ENCODE results near the gene IGSF9B.
A peak's percentile ranks its signal among the peaks of the same experiment; 100 is the strongest.

Gene IGSF9B

DNA sequence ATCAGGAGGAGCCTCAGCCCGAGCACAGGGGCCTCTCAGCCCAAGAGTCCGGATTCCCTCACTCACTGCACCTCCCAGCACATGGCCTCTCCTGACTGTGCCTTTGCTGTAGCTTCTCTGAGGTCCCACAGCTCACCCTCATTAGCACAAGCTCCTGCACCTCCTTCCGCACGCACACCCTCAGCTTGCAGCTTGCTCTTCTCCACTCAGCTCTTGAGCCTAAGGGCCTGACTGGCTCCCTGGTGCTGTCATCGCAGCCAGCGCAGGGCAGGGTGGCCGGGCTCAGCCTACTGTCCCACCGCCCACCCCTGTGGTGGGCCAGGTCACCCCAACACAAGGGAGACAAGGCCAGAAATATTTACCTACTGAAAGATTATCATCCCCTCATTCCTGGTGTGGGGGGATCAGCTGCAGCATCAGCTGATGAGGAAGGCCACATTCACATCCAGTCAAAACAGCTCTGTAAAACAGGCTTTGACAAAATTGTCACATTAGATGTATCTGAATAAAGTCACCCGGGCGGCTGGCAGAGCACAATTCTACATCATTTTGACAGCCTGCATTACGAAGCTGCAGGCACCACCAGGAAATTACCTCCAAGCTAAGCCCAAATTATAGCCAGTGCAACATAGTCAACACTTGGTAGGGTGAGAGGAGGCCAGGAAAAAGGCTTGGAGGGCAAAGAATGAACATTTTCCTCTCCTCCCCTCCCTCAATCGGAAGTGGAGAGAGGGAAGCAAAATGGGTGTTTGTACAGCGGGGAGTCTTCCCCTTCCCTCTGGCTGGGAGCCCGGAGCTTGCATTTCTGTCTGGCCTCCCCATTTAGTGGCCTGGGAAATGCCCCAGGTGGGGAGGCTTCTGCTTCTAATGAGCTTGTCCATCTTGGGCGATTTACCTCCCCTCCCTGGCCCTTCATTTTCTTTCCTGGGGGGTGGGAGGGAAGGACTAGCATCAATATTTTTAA, 29.5 kb upstream of the IGSF9B start:
- DNase-seq (ENCODE audit: extremely low read depth in 1 of 2, low read depth in 1 of 2) = no peak

DNA sequence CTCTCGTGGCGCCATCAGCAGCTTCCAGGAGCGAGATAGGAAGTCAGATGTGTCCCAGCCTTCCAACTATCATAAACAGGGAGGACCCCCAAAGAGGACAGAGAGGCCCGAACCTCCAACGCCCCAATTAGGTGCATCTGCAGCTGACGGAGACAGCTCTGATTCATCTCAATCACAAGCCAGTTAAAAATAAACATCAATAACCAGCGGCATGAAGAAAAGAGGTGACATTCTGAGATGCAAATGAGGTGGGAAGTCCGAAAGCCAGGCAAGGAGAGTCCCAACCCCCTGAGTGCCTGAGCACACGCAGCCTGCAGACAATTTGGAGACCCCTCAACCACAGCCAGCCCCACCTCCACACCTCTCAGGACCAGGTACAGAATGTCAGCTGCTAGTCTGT, 28.1 kb upstream of the IGSF9B start:
- DNase-seq (ENCODE audit: extremely low read depth in 1 of 2, low read depth in 1 of 2) = no peak

DNA sequence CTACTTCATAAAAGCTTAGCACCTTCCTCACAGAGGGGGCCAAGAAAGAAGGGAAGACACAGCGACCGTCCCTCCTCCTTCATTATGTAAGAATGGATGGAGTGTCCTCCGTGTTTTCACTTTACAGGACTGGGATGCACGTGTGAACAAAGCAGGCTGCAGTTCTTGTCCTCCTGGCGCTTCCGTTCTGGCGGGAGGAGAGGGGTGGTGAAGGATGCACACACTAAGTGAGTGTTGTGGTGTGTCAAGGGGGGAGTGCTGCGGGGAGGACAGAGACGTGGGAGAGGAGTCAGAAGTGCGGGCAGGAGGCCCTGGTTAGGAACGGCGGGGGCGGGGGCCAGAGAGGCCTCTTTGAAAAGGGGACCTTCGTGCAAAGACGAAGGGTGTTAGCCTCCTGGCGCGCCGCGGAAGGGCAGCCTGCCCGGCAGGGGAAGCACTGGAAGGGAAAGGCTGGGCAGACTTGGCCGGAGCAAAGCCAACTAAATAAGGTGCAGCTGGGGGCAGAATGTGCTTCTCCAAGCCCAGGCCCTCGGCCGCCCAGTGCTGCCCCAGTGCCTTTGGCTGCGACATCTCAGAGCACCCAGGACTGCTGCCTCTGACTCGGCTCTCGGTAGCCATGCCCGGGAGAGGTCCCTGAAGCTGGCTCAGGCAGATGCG, 27.0 kb upstream of the IGSF9B start:
- no peak for DNase-seq (ENCODE audit: extremely low read depth in 1 of 2, low read depth in 1 of 2)

DNA sequence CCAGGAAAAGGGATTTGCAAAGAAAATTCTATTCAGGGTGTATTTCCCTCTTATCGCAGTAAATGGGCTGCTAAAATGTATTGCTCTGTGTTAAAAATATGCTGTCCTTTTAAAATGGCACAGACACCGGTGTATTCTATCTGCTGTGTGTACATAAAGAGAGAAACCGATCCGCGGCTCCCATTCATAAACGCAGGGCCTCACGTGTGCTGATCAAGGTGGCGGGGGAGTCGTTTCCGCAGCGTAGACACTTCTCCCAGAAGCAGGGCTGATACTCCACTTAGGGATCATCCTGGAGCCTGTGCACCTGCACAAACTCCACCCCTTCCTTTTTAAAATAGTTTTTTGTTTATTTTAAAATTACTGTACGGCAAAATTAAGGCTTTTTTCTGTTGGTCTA, 26.1 kb upstream of the IGSF9B start:
- no peak for DNase-seq (ENCODE audit: extremely low read depth in 1 of 2, low read depth in 1 of 2)

DNA sequence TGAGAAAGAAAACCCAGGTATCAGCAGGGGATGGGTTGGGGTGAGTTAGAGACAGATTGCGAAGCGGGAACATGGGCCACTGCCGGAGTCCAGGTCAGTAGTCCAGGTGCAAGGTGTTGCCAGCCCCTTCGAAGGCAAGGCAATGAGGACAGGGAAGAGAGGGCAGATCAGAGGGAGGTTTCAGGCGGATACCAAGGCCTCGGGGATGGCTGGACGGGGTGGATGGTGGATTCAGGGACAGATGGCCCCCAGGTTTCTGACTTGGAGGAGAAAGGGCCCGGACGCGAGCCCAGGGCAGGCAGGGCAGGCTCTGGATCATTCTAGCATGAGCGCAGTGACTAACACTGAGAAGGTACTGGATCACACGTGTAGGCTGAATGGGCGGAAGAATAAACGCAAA, 25.4 kb upstream of the IGSF9B start:
- DNase-seq (ENCODE audit: extremely low read depth in 1 of 2, low read depth in 1 of 2) = no peak

GRCh38 chr11:133981156-133981555, 24.4 kb upstream of the IGSF9B start:
- DNase-seq (ENCODE audit: extremely low read depth in 1 of 2, low read depth in 1 of 2) = no peak

DNA sequence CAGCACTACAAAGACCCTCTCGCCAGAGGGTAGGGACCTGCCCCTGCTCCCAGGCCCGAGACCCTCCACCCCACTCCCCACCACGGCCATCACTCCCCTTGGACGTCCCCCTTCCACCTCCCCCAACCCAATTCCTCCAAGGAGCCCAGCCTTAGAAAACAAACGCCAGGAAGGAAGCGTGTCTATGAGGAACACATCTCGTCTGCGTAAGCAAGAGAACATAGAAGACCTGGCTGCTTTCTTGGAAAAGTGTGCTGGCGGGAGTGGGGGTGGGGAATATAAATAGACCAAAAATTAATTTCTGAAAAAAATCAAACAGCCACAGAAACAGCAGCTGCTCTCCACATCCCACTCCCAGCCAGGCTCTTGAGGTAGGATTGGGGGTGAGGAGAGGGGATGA, 23.9 kb upstream of the IGSF9B start:
- DNase-seq (ENCODE audit: extremely low read depth in 1 of 2, low read depth in 1 of 2) = no peak

DNA sequence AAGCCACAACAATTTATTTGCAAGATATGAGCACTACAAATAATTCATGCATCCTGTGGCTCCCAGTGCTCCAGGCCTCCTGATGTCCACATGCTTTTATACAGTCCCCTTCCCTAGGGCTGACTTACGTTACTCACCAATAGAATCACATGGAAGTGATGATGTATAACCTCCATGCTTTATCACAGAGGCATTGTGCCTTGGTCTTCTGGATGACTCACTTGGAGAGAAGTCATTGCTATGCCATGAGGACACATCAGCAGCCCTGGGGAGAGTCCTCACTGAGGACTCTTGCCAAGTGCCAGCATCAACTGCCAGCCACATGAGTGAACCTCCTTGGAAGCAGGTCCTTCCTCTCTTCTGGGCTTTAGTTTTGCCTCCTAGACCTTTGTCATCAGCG, 22.0 kb upstream of the IGSF9B start:
- DNase-seq (ENCODE audit: extremely low read depth in 1 of 2, low read depth in 1 of 2) = no peak

- DNase-seq (ENCODE audit: extremely low read depth in 1 of 2, low read depth in 1 of 2) = no peak
These were observed 20.4 kb upstream of the IGSF9B start for GRCh38 chr11:133977067-133977677.

GRCh38 chr11:133975488-133975849, 18.7 kb upstream of the IGSF9B start:
- DNase-seq (ENCODE audit: extremely low read depth in 1 of 2, low read depth in 1 of 2) = no peak

GRCh38 chr11:133974836-133975487, 18.2 kb upstream of the IGSF9B start:
- no peak for DNase-seq (ENCODE audit: extremely low read depth in 1 of 2, low read depth in 1 of 2)

DNA sequence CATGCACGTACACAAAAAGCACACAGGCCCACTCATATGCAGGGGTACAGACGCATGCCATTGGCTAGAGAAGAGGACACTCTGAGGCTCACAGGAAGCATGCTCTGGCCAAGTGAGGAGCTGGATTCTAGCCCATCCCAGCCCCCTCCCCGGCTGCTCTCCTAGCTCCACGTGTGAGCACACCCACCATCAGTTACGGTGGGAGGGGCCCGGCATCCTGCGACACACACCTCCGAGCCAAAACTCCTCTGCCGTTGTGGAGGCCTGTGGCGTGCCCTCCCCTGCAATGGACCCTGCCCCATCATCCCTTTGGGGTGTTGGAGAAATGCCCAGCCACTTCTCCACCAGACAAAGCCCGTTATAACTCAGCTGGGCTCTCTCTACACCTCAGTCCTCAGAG, 15.1 kb upstream of the IGSF9B start:
- DNase-seq (ENCODE audit: extremely low read depth in 1 of 2, low read depth in 1 of 2) = no peak

DNA sequence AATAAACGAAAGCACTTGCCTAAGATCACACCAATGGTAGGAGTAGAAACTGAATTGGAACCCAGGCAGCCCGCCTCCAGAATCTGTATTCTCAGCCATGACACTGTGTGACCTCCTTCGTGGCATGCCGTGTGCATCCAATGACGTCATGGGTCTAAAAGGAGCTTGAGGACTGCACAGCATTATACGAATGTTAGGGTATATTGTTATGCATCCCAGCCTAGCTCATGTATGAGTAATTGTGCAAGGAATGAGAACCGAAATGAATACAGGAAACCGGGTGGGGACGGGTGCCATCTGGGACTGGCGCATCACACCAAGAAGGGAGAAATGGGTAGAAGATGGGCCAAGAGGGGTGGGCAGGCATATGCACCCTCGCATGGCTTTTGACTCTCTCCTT, 12.3 kb upstream of the IGSF9B start:
- no peak for DNase-seq (ENCODE audit: extremely low read depth in 1 of 2, low read depth in 1 of 2)

DNA sequence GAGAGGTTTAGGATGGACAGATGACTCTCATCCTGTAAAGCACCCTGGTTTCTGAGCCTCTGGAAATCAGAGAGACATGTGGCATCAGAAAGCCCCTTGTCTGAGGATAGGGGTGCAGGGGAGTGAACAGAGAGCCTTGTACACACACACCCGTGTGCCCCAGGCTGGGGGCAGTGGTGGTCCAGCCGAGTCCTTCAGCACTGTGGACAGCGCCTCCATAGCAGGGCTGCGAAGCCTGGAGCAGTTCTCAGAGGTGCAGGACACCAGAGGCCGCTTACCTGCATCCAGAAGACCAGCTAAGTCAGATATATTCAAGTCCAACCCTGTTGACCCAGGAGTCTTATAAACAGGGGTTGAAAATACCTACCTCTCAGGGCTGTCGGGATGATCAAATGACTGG, 11.5 kb upstream of the IGSF9B start:
- no peak for DNase-seq (ENCODE audit: extremely low read depth in 1 of 2, low read depth in 1 of 2)

DNA sequence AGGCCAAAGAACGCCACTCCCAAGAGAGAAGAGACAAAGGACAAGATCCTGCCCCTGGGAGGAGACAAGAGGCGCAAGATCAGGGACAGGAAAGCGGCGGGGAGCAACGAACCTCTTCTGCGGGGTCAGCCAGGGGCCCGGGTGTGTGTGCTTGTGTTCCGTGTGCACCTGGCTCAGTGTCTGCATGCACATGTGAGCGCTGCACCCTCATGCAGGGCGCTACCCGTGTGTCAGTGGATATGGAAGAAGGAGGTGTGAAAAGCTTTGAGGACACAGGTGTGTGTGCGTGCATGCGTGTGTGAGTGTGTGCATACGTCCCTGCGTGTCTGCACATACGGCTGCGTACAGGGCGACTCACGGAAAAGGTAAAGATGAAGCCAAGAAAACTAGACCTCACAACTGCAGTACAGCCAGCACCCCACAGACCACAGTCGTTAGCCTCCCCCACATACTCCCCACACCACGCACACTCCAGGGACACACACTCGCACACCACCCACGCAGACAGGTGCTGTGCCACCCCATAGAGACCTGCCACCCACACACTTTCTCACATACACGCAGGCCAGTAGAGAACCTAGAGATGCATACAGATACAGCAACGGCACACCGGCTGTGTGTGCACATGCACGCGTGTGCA, 11.0 kb upstream of the IGSF9B start:
- no peak for DNase-seq (ENCODE audit: extremely low read depth in 1 of 2, low read depth in 1 of 2)

DNA sequence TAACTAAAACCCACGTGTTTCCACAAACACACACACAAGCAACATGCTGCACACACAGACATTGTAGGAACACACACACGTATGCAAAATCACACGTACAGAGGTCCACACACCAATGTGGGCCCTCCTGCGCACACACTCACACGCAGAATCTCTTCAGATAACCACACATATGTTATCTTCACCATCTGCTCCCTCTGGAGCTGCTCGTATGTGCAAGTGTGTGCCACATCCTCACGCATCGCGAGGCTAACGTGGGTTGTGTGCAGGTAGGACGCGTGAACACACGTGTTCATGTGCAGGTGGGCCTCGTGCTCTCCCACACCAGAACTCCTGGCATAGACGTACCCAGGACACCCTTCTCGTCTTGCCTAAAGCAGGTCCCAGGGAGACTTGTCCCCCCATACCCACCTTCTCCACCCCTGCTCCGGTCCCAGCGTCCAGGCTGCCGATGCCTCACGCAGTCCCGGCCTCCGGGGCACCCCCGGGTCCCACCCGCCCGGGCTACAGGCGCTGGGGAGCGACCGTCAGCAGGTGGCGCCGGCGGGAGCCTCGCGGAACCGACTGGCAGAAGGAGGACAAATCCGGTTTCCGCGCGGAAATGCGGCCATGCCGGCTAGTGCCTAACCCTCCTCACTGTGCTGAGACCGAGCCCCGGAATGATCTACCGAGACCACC, 10.3 kb upstream of the IGSF9B start:
- peak in 1 of 2 donors; percentile 62 for DNase-seq (ENCODE audit: extremely low read depth in 1 of 2, low read depth in 1 of 2)

GRCh38 chr11:133966172-133966651, 9.4 kb upstream of the IGSF9B start:
- no peak for DNase-seq (ENCODE audit: extremely low read depth in 1 of 2, low read depth in 1 of 2)

DNA sequence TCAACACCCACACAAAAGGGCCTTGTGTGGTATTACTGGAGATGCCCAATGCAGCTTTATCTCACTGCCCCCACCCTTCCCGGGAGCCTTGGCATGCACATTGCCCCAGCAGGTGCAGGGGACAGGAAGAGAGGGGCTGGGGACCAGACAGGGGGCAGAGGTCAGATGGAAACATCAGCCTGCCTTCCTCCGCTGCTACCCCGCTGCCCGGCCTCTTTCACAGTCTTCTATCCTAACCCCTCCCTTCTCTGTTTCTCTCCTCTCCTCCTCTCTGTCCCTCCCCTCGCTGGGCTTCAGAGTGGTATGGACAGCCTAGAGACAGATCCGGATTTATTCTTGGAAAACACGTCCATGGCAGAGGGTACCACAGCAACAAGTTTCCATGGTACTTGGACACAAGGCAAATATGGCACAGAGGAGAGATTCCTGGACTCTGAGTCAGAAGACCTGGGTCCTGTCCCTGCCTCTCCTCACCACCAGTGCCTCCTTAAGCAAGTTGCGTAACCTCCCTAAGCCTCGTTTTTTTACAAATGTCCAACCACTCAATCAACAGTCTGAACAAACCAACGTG, 8.3 kb upstream of the IGSF9B start:
- no peak for DNase-seq (ENCODE audit: extremely low read depth in 1 of 2, low read depth in 1 of 2)

DNA sequence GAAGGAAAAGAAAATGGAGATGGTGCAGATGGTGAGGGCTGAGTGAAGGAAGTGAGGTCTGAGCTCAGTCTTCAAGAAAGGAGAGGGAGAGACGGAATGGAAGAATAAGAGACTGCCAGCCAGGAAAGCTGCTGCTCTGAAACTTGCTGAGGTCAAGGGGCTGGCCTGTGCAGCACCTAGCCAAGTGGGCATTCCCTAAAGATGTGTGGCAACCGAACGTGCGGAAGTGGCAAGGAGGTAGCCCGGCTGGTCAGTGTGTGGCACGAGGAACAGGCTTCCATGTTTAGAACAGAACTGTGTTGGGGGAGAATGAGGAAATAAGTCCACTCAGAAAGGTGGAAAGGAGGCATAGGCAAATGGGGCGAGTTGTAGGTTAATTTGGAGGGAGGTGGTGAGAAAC, 7.6 kb upstream of the IGSF9B start:
- no peak for DNase-seq (ENCODE audit: extremely low read depth in 1 of 2, low read depth in 1 of 2)

GRCh38 chr11:133961890-133962289, 5.1 kb upstream of the IGSF9B start:
- DNase-seq (ENCODE audit: extremely low read depth in 1 of 2, low read depth in 1 of 2) = no peak

Data from stimulated activated CD8-positive, alpha-beta memory T cell treated with anti-CD3 and anti-CD28 coated beads, Interleukin-7, amount 100 ng/mL, for 48 hours (primary cell).